GM21619 (cell line): Measurements from ENCODE around the gene FAM53B.
A peak's percentile ranks its signal among the peaks of the same experiment; 100 is the strongest.

Experiments used
- ATAC-seq: cut with Tn5 transposase; IDR thresholded peaks from one replicate; pipeline ENCODE4 v1.9.1; 2021; ENCODE audit not compliant: unreplicated experiment

The FAM53B gene

GRCh38 chr10:124742413-124743190 is 1.6 kb downstream of the FAM53B start:
- no peak for ATAC-seq

DNA sequence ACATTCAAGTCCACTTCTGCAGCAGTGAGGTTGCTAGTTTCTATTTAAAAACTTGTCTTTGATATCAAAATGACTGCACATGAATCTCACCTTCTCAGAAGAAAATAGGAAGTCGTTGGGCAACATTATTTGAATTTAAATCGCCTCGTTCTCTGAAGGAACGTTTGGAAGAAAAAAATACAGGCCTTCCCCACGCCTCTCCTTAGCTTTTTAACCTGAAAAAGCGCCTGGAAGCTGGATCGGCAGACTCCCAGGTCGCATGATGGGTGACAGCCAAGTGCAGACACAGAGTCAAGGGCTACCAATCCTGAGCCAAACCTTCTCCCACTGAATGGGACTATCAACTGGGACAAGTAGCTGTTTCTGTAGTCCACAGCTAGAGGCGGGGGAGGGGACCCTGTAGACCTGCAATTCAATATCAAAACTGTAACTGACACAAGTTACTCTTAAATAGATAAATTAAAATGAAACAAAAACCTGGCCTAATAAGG is 2.2 kb downstream of the FAM53B start:
- ATAC-seq: no peak

GRCh38 chr10:124741281-124741921 is 2.8 kb downstream of the FAM53B start:
- peak; percentile 44 for ATAC-seq

DNA sequence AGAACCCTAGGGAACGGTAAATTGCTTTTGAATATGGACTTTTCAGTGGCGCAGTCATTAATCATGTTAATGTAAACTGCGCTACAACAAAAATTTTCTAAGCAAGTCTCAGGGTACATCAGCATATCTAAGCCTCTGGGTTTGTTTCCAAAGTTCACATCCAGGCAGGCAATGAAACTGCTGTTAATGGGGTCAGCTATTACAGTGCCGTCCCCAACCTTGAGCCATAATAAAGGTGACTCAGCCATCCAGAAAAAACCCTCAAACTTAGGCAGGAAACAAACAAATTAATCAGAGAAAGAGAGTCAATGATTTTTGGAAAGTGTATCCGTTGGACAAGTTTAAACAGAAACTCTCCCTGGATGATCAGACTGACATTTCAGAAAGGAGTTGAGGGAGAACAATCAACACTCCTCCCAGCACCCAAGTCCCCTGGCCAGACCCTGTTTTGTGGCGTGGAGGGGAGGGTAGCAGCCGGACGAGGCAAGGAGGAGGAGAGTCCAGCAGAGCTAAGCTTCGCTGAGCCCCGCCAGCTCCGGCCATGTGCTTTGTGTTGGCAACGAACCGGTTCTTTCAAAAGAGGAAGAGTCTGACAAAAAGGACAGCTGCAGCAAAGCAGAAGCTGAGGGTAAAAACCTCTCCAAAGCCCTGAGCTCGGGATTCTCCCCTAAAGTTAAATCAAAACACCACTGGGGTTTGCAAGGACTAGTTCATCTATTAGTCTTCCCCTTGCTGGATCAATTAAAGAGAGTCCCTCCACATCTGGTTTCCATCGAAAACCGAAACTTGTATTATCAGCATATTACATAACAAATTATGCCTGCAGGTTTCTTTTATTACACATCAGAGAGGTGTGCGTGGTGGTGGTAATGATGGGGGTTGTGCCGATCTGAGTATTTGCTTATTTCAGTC is 3.6 kb downstream of the FAM53B start:
- peak; percentile 28 for ATAC-seq

- ATAC-seq: no peak
These were observed 4.2 kb downstream of the FAM53B start for GRCh38 chr10:124739986-124740368.

GRCh38 chr10:124739119-124739921 is 4.9 kb downstream of the FAM53B start:
- ATAC-seq: no peak

DNA sequence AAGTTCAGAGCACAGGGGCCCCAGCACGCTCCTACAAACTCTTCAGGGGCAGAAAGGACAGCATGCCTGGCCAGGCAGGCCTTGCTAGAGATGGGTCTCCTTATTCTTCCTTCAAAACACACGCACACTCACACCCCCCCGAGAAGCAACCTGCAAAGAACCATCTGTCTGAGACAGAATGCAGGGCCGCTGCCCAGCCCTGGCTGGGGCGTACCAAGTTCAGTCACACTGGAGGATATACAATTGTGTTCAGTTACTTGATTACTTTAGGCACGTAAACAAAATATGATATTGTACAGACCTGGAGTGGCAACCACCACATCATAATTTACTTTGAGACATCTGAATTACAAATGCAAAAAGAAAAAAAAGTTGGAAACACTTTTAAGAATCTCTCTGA is 5.7 kb downstream of the FAM53B start:
- ATAC-seq: no peak

DNA sequence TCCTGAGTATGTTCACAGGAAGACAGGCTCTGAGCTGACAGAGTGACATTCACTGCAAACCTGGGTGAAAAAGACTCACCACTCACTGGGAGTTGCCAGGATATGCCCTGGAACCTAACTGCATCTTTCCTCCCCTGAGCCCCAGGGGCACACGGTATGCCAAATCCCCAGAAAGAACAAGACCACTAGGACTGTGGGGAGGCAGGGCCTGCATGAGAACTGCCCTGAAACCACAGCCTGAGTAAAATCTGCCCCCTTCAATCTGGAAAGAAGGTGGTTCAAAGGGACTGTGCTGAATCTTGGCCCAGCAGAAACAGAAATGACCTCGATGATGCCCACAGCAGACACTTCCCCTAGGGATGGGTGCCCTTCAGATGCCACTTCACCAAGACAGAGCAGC is 6.5 kb downstream of the FAM53B start:
- no peak for ATAC-seq

DNA sequence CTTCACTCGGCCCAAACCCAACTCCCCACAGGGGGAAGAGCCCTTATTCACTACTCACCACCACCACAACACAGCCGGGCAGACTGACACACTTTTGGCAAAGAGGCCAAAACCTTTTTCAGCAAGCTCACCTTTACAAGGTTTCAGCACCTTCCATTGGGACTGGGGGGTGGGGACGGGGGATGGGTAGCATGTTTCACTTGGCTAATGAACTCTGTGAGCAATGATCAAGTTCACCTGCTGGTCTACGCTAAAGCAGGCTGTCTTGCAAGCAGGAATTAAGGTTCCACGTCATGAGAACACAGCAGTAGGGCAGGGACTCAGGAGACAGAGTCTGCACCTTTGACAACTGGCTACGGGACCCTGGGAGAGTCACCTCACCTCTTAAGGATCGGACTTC is 7.0 kb downstream of the FAM53B start:
- no peak for ATAC-seq

DNA sequence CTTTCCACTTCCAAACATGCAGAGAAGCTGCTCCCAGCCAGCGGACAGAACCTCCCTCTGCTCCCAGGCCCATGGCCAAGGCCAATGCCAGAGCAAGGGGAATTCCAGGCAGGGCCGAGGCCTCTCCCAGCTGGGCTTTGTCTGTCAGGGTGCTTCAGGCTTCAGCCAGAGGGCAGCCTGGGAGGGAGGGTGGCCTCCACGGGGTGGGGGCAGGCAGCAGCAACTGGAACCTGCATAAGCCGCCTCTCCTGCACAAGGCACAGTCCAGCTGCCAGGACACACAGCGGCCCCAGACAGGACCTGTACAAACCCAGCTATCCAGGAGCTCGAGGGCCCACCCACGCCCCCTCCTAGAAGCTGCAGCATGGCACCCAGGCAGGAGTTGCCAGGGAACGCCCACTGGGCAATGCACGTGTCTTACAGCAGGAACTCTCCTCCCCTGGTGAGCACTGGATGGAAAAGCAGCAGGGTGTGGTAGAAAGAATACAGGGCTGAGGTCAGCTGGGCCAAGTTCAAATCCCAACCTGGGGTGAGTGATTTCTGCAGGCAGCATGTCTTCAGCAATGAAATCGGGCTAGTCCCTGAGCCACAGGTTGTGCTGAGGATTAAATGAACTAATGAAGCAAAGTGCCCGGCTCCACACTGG is 7.6 kb downstream of the FAM53B start:
- ATAC-seq: no peak

- no peak for ATAC-seq
These were observed 8.5 kb downstream of the FAM53B start for GRCh38 chr10:124735491-124736286.

DNA sequence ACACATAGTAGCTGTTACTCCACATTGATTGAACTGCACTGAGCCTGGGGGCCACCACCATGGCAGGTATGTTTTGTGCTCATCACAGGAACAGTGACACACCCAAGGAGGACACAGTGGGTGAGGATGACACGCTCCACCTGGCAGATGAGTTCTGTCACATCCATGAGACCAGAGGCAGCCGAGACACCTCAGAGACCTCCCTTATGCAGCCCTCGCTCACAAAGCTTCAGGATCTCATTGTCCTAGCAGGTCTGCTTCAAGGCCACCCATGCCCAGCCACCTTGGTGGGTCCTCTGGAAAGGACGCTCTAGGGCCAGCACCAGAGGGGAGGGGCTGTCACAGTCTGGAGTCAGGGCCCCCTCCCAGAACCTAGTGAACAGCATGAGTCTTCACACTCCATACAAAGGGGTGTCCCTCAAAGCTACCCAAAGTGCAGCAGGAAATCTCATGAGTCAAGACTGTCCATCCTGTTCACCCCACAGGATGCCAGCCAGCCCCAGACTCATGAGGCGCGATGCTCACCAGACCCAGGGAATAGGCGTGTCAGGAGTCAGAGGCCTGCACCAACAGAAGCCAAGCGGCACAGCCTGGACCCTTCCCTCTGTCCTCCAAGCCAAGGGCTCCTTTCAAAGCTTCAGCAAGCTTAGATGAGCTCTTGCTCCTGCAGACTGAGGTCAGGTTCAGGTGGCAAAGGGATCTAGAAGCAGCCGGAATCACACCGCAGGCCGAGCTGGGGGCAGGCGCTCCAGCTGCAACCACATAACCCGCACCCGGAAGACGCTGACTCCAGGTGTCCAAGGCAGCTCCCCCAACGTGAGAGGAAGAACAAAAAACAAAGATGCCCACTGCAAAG is 9.6 kb downstream of the FAM53B start:
- ATAC-seq: no peak

- no peak for ATAC-seq
These were observed 10.5 kb downstream of the FAM53B start for GRCh38 chr10:124733571-124734245.

GRCh38 chr10:124732931-124733570 is 11.1 kb downstream of the FAM53B start:
- ATAC-seq: peak; percentile 68

- no peak for ATAC-seq
These were observed 12.6 kb downstream of the FAM53B start for GRCh38 chr10:124731551-124731950.

DNA sequence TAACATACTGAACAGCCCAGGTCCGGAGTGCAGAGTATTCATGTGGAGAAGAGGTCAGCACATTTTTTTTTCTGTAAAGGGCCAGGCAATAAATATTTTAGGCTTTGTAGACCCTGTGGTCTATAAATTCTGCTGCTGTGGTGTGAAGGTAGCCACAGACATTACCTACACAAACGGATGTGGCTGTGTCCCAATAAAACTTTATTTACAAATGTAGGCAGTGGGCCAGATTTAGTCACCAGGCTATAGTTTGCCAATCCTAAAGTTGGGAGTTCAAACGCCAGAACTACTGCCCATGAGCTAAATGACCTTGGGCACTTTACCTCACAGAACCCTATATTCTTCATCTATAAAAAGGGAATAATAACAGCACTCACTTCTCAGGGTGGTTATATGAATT is 13.4 kb downstream of the FAM53B start:
- no peak for ATAC-seq
